Measurements from ENCODE around the gene NMD3. TPM values are rescaled to one million over a fixed set of nuclear protein-coding genes. Genes with fewer than 3 reads are reported as not detected.
A peak's percentile ranks its signal among the peaks of the same experiment; 100 is the strongest.
"Not testable (repeated sequence)": the region's sequence is repeated elsewhere in the genome, so short reads cannot be mapped to it uniquely, and the experiment has no call there.

NMD3 gene
- 49.1 TPM for total RNA-seq

- TF ChIP-seq POLR2AphosphoS5 (IDR thresholded peaks at IDR 0.05; ENCODE audit: insufficient read depth in 1 of 2, low read depth in 1 of 2) (peak; percentile 66 to 92), POLR2A (IDR thresholded peaks at IDR 0.05) (peak in 1 of 2 donors; percentile 78), CTCF (IDR thresholded peaks at IDR 0.05) (no peak)
- H3K4me3 ChIP-seq = peak within 1 kb of the TSS; percentile 84 to 95
- DNase-seq (ENCODE audit: extremely low spot score in 2 of 2) = peak in 1 of 2 donors; percentile 94
- no peaks in the 10 kb centered on the region for H3K27me3 ChIP-seq
- H3K9me3 ChIP-seq = no peaks in the 10 kb centered on the region
- peak within 1 kb of the TSS; percentile 94 for H3K27ac ChIP-seq
- H3K36me3 ChIP-seq = peaks cover 0 to 4% of the 10 kb centered on the region in 2 donors
- intact Hi-C loops (cut with DNase I) = no loop called here
- H3K4me1 ChIP-seq = peaks cover 41% of the 10 kb centered on the region
Measured at GRCh38 chr3:161220850-161221753, at the start of gene NMD3. Gene NMD3, plus strand, starts transcription at chr3:161221311. Its CDS starts 703 bp downstream, at chr3:161222014.

- no peak for DNase-seq (ENCODE audit: extremely low spot score in 2 of 2)
- Histone ChIP-seq H3K4me1 (no peaks in the 10 kb centered on the region), H3K4me3 (no peak overlapping the region), H3K36me3 (no peaks in the 10 kb centered on the region), H3K27ac (no peak overlapping the region), H3K27me3 (no peaks in the 10 kb centered on the region), H3K9me3 (no peaks in the 10 kb centered on the region)
- TF ChIP-seq POLR2A (IDR thresholded peaks at IDR 0.05) = no peak
- no peak for TF ChIP-seq CTCF (IDR thresholded peaks at IDR 0.05)
- TF ChIP-seq POLR2AphosphoS5 (IDR thresholded peaks at IDR 0.05; ENCODE audit: insufficient read depth in 1 of 2, low read depth in 1 of 2) = no peak
- intact Hi-C loops (cut with DNase I) = no loop called here
Measured at GRCh38 chr3:161171639-161172552, 49.2 kb upstream of the NMD3 start.

GRCh38 chr3:161175506-161175905 is 45.6 kb upstream of the NMD3 start:
- no peak overlapping the region for H3K4me3 ChIP-seq
- no peak for DNase-seq (ENCODE audit: extremely low spot score in 2 of 2)
- H3K9me3 ChIP-seq = no peaks in the 10 kb centered on the region
- no peaks in the 10 kb centered on the region for H3K36me3 ChIP-seq
- H3K27ac ChIP-seq = no peak overlapping the region
- intact Hi-C loops (cut with DNase I) = no loop called here
- H3K4me1 ChIP-seq = no peaks in the 10 kb centered on the region
- H3K27me3 ChIP-seq = no peaks in the 10 kb centered on the region
- TF ChIP-seq CTCF (IDR thresholded peaks at IDR 0.05) = no peak
- no peak for TF ChIP-seq POLR2AphosphoS5 (IDR thresholded peaks at IDR 0.05; ENCODE audit: insufficient read depth in 1 of 2, low read depth in 1 of 2)
- no peak for TF ChIP-seq POLR2A (IDR thresholded peaks at IDR 0.05)

- TF ChIP-seq CTCF (IDR thresholded peaks at IDR 0.05) (no peak), POLR2A (IDR thresholded peaks at IDR 0.05) (no peak)
- H3K4me3 ChIP-seq = no peak overlapping the region
- H3K4me1 ChIP-seq = no peaks in the 10 kb centered on the region
- intact Hi-C loops (cut with DNase I) = no loop called here
- DNase-seq (ENCODE audit: extremely low spot score in 2 of 2) = no peak
- no peaks in the 10 kb centered on the region for H3K36me3 ChIP-seq
- no peaks in the 10 kb centered on the region for H3K9me3 ChIP-seq
- no peaks in the 10 kb centered on the region for H3K27me3 ChIP-seq
- no peak overlapping the region for H3K27ac ChIP-seq
Measured at GRCh38 chr3:161177991-161178390, 43.1 kb upstream of the NMD3 start.

GRCh38 chr3:161181371-161181770 is 39.7 kb upstream of the NMD3 start:
- H3K4me1 ChIP-seq; DNase-seq (ENCODE audit: extremely low spot score in 2 of 2); H3K9me3 ChIP-seq; H3K27ac ChIP-seq; H3K4me3 ChIP-seq; H3K36me3 ChIP-seq; intact Hi-C loops (cut with DNase I); H3K27me3 ChIP-seq: not testable (repeated sequence)

Measured in vagina (tissue), 2 donors.